GM18951 (cell line): Measurements from ENCODE around the gene KCNC4.

Experiments used
- POLR2A ChIP-seq: IDR thresholded peaks from 4 replicates; pipeline ENCODE4 v1.6.1; 2011; ENCODE audit warnings: mild to moderate bottlenecking; ENCODE audit not compliant: insufficient read length, insufficient read depth; ENCODE audit errors: extremely low read depth
- in situ Hi-C: fragments of 300-500 bp; cut with MboI; formaldehyde crosslinking; loops from one replicate; pipeline ENCODE4 v1.12.0; 2022; ENCODE audit warnings: low sequenced_read_pairs, mixed read lengths, inconsistent platforms; ENCODE audit not compliant: unreplicated experiment

Gene KCNC4

DNA sequence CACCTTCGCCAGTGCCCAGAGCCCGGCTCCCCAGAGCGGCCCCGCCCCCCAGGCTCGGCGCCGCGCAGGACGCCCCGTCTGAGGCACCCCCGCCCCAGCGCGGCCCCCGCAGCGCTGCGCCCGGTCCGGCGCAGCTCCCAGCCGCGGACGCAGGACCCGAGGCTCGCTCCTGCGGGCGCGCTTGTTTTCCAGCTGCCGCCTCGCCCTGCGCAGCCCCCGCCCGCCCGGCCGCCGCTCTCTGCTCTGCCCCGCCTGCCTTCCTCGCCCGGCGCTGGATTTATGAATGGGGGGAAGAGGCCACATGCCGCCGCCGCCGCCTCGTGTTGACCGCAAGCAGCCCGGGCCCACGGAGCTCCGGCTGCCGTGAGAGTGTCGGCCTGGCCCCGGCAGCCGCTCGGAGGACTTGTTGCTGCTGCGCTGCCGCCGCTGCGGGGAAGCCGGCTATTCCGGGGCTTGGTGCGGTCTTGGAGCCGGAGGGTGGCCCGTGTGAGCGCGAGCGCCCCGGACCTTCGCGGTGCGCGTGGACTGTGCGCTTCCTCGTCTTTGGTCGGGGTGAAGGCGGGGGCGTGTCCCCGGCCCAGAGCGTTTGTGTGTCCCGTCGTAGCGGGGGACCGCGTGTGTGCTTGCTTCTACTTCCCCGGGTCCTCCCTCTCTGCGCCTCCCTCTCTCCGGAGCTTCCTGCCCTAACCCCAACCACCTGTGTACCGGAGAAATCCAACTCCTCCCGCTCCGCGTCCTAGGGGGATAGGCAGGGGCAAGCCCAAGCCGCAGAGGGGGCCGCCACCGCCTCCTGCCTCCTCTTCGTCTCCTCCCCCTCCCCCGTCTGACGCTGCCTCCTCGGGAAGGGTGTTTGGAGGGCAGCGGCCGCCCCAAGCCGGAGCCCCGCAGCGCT lies 736 bp downstream of the KCNC4 start:
- TF ChIP-seq POLR2A: no peak
- in situ Hi-C loops: no loop called here

DNA sequence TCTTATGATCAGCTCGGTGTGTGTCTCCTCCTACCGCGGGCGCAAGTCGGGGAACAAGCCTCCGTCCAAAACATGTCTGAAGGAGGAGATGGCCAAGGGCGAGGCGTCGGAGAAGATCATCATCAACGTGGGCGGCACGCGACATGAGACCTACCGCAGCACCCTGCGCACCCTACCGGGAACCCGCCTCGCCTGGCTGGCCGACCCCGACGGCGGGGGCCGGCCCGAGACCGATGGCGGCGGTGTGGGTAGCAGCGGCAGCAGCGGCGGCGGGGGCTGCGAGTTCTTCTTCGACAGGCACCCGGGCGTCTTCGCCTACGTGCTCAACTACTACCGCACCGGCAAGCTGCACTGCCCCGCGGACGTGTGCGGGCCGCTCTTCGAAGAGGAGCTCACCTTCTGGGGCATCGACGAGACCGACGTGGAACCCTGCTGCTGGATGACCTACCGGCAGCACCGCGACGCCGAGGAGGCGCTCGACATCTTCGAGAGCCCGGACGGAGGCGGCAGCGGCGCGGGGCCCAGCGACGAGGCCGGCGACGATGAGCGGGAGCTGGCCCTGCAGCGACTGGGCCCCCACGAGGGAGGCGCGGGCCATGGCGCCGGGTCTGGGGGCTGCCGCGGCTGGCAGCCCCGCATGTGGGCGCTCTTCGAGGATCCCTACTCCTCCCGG lies 1.5 kb downstream of the KCNC4 start:
- in situ Hi-C loops: no loop called here
- TF ChIP-seq POLR2A: no peak

DNA sequence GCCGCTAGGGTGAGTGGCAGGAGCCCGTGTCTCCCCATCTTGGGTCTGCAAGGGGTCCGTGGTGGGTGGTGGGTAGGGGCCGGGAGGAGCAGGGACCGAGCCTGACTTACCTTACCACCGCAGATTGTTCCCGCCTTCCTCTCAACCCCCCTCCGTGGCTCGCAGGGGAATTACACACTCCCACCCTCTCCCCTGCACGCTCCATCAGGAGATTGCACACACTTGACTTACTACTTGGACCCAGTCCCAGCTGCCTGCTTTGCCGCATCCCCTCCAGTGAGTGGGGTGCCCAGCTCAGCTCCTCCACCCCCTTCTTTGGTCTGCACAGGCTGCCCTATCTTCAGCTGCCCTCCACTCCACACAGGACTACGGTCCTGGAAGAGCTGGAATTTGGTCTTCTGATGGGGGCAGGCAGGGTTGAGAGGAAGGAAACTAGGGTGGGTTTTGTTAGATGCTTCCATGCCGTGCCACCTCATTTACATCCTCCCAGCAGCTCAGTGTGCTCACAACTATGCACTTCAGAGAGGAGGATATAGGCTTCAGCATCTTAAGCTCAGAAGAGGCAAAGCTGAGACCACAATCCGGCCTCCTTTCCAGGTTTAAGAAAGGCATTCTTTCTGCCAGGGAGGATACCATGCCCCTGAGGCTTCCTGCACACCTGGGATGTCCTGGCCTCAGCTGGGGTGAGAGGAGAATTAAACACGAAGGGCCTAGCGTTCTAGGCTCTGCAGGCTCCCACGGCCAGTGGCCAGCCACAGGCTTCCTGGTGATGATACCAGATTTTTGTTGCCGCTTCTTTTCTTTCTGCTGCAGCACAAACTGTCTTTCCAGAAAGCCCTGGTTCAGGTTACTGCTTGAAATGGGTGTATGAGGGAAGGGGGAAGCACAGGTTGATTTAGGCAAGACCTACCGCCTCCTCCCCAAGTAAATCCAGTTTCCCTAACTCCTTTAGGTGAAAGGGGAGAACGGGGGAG lies 2.3 kb downstream of the KCNC4 start:
- in situ Hi-C loops: no loop called here
- TF ChIP-seq POLR2A: no peak

DNA sequence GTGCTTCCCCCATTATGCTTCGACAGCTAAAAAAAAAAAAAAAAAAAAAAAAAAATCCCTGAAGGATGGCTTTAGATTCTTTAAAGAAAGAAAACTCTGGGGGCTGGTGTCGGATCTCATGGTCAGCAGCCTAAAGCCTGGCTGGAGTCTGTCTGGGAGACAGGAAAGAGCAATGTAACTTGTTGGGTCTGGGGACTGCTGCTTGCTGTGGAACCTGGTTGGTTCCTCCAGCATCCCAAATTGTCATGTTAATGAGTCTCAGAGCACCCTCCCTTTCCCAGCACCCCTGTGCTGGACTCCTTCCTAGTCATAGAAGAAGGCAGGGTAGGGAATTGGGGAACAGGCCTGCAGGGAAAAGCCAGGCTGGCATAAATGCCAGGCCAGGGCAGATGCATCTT lies 3.0 kb downstream of the KCNC4 start:
- in situ Hi-C loops: no loop called here
- TF ChIP-seq POLR2A: no peak

DNA sequence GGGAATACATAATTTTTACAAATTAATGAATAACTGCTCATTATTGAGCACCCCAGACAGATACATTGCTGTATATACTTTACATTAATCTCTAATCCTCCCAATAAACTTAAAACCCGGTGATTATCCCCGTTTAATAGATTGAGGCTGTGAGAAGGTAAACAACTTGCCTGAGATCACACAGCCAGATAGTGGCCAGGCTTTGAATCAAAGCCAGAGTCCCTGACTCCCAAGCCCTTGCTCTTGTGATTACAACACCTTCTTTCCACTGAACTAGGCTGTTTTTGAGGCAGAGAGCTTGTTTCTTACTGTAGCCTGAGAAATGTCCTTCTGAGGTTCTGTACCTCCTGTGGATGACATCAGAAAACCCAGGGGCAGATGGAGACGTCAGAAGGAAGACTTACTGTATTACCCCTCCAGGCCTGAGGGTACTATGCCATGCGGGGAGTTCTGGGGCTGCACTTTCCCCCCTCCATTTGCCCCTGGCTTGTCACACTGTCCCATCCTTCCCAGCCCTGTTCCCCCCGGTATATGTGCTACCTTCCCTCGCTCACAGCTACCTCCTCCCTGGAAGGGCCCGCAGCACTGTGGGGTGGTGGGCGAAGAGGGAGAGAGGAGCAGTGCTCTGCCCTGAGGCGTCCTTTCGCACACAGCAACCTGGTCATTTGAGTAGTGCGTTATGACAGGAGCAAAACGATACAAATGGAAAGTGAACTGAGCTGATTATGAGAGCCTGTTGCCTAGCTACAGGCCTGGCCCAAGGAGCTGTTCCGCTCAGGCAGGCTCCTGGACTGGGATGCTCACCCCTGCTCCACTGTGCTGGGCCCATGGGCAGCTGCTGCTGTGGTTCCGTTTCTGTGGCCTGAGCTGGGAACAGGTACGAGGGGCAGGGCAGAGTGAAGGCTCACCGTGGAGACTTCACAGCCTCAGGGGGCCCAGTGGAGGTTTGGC lies 4.6 kb downstream of the KCNC4 start:
- in situ Hi-C loops: no loop called here
- TF ChIP-seq POLR2A: no peak

DNA sequence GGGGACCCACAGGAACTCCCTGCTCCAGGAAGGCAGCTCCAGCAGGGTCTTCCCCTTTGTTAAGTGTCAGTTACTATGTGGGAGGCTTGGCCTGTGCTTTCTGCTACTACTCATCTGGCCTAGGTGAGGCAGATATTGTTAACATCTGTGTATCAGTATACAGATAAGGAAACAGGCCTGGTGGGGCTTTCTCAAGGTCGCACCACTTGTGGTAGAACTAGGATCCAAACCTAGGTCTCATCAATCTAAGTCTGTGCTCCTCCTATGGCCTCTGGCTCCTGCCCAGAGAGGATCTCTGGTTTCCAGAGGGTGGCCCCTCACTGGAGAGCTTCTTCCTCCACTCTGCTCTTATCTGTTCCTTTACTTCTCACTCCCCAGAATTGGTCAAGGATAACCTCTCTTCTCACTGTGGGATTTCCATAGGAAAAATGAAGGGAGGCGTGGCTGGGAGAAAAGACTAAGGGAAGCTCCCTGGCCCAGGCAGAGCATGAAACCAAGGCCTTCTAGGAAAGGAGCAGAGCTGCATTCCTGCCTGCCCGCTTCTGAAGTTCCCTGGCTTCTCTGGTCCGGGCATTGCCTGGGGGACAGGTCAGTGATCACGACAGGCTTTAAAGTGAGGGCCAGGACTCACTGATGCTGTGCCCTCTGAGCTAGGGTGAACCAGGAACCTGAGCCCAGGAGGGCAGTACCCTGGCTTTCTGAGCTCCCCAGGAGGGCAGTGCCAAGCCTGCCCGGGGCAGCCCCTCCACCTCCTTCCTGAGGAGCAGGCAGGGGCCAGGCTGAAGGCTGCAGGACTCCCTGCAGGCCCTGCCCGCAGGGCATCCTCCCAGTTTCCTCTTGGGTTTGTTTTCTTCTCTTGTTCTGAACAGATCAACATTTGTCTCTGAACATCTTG lies 5.8 kb downstream of the KCNC4 start:
- in situ Hi-C loops: no loop called here
- TF ChIP-seq POLR2A: no peak

DNA sequence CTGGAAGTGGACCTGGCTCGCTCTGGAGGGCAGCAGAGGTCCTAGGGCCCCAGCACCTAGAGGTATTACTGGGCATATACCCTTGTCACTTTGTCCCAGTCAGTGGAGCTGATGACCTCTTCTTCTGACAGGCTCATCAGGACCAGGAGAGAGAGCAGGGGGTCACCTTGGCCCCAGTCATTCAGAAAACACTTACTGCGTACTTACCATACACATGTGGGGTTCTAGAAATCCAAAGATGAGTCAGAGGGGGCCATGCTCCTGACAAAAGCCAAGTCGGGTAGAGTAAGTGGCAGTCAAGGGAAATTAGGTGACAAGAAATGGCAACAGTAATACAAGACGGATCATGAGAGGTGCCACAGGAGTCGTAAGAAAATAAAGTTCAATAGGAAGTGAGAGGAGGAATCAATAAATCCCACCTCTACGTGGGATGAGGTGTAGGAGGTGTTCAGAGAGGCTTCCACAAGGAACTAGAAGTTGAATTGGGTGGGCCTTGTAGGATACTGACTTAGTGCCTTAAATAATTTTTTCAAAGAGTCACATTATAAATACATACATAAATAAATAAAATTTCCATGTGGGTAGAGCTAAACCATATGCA lies 6.8 kb downstream of the KCNC4 start:
- no peak for TF ChIP-seq POLR2A
- in situ Hi-C loops: no loop called here

DNA sequence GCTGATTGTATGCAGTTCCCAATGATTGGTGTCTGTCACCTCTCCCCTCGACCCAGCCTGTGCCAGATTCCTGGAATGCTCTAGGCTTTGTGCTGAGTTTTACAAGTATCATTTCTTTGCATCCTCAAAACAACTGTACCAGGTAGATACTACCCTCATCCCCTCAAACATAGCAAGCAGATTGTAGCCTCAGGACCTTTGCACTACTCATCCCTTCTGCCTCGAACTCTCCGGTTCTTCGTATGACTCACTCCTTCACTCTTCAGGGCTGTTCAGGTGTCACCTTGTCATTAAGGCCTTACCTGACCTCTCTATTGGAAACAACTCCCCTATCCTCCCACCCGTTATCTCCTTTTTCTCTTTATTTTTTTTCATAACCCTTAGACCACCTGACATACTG lies 8.0 kb downstream of the KCNC4 start:
- in situ Hi-C loops: no loop called here
- TF ChIP-seq POLR2A: no peak

DNA sequence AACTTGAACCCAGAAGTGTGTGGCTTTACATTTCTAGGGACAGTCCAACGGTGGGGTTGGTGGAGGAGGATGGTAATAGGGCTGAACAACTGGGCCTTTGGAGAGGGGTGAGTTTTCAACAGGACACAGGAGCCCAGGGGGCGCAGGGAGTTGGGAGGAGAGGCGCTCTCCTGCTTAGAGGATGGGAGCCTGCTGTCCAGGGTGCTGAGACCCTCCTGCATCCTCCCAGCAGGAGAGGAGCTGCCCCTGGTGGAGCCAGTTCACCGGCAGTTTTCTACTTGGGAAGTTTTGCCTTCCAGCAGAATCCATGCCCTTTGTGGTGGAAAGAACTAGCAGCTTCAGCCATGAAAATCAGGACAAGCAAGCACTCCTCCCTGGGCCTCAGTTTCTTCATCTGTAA lies 8.6 kb downstream of the KCNC4 start:
- in situ Hi-C loops: no loop called here

DNA sequence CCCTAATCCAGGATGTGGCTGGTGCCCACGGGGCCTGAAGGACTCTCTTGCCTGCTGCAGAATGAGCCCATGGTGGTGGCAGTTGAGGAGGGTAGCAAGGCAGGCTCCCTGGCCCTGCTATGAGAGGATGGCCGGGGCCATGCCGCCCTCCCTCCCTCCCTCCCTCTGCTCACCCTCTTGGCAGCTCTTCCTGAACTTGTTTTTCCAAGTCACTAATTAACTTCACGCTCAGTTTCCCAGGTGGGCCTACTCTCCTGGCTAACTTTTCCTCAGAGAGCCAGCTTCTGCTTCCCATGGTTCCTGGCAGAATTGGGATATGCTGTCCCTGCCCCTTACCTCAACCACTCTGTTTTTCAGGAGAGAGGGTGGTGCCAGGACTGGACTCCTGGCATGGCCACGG lies 10.2 kb downstream of the KCNC4 start:
- no peak for TF ChIP-seq POLR2A
- in situ Hi-C loops: no loop called here

More for the DNA sequence above, 8.6 kb downstream of the KCNC4 start:
- TF ChIP-seq POLR2A: no peak

DNA sequence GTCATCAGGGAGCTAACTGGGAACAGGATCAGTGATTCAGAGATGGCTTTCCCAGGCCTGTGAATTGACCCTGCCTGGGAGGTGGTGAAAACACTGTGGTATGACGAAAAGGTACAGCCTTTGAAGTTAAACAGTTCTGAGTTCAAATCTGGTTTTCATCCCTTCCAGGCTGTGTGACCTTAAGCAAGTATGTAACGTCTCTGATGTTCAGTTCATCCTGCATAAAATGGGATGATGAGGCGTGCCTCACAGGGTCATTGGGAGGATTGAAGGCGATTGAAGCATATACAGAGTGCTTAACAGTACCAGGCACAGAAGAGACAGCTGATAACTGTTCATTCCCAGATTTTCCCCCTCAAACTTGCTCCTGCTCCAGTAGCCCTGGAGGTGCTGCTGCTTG lies 11.0 kb downstream of the KCNC4 start:
- no peak for TF ChIP-seq POLR2A
- in situ Hi-C loops: no loop called here
